Esophagus muscularis mucosa (tissue), 4 donors: ENCODE results near the gene SDR42E1. TPM values are rescaled to one million over a fixed set of nuclear protein-coding genes. Genes with fewer than 3 reads are reported as not detected.

ENCODE experiments used
- DNase-seq: peaks from one replicate; pipeline ENCODE4 v3.0.0-alpha.2; 2017; ENCODE audit errors: extremely low spot score
- H3K27ac ChIP-seq, 4 donors: fragments of 200-600 bp; sonication (generic); replicated peaks in 1 of 4; 1 replicate in 3 of 4; 2 replicates in 1 of 4; pipeline ENCODE4 v1.5.1; 2016 to 2019; ENCODE audit warnings: mild to moderate bottlenecking in 1 of 4
- H3K27me3 ChIP-seq, 4 donors: fragments of 200-600 bp; sonication (generic); one replicate each; pipeline versions ENCODE4 v1.5.1 to v1.6.0; 2016 to 2019
- H3K36me3 ChIP-seq, 4 donors: fragments of 200-600 bp; sonication (generic); one replicate each; pipeline ENCODE4 v1.5.1; 2016 to 2019
- H3K4me1 ChIP-seq, 4 donors: fragments of 200-600 bp; sonication (generic); one replicate each; pipeline ENCODE4 v1.5.1; 2016 to 2019
- H3K4me3 ChIP-seq, 4 donors: fragments of 200-600 bp; sonication (generic); 1 replicate in 2 of 4; 2 replicates in 2 of 4; pipeline ENCODE4 v1.5.1; 2016 to 2019; ENCODE audit warnings: mild to moderate bottlenecking in 4 of 4, moderate library complexity in 1 of 4
- H3K9me3 ChIP-seq, 4 donors: fragments of 200-600 bp; sonication (generic); 1 replicate in 3 of 4; 2 replicates in 1 of 4; pipeline ENCODE4 v1.5.1; 2016 to 2019
- EP300 ChIP-seq: sonication (generic); formaldehyde crosslinking; IDR thresholded peaks from one replicate; pipeline ENCODE4 v1.6.1; 2017; ENCODE audit warnings: antibody characterized with exemption
- POLR2A ChIP-seq: fragments of 450-650 bp; IDR thresholded peaks from one replicate; pipeline ENCODE4 v1.6.1; 2017; ENCODE audit warnings: antibody characterized with exemption, moderate library complexity, mild to moderate bottlenecking, low read depth
- POLR2AphosphoS5 ChIP-seq, 2 donors: sonication (generic); formaldehyde crosslinking; IDR thresholded peaks; one replicate each; pipeline ENCODE4 v1.6.1; 2017; ENCODE audit warnings: antibody characterized with exemption in 2 of 2
- WGBS: methylation state at CpG from one replicate; pipeline ENCODE4 v1.1.5; 2018; 5-methylcytosine and 5-hydroxymethylcytosine counted together
- intact Hi-C: fragments of 100-400 bp; cut with DNase I; formaldehyde crosslinking; loops from one replicate; pipeline ENCODE4 v1.15.1; 2023
- total RNA-seq, 4 donors: library from RNA; depleted of rRNA; stranded (reverse); fragments of >200 nt; gene quantifications; one replicate each; pipeline versions ENCODE4 v1.1.0 to v1.2.1, GENCODE V29; 2016
- TF ChIP-seq, protein P1 (sequence below), 3 experiments: fragments of 200-600 bp in 2 of 3; fragments of 450-650 bp in 1 of 3; sonication (generic) in 2 of 3; IDR thresholded peaks; one replicate each; pipeline ENCODE4 v1.5.1; 2017 to 2019; ENCODE audit warnings: antibody characterized with exemption in 3 of 3, mild to moderate bottlenecking in 2 of 3, moderate library complexity in 1 of 3

Gene SDR42E1
- total RNA-seq, 4 donors from 2014 or later, result 0.66 to 1.3 (median 1.00) TPM

DNA sequence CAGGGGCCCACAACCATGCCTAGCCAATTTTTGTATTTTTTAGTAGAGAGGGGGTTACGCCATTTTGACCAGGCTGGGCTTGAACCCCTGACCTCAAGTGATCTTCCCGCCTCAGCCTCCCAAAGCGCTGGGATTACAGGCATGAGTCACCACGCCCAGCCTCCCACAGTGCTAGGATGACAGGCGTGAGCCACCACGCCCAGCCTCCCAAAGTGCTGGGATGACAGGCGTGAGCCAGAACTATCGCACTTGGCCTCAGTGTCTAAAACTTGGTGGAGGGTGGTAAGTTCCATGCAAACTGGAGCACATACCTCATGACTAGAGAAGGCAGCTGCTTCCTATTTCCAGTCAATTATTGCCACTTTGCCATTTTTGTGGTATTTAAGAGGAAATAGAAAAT lies 30.9 kb upstream of the SDR42E1 start:
- 95% methylated on average over 4 of the region's 8 CpGs for WGBS
- Histone ChIP-seq H3K4me1 (no peaks in the 10 kb centered on the region), H3K9me3 (no peaks in the 10 kb centered on the region), H3K4me3 (no peak overlapping the region), H3K27ac (no peak overlapping the region), H3K36me3 (no peaks in the 10 kb centered on the region), H3K27me3 (no peaks in the 10 kb centered on the region)
- DNase-seq, result no peak
- no peak for TF ChIP-seq POLR2A
- TF ChIP-seq, protein P1, sequence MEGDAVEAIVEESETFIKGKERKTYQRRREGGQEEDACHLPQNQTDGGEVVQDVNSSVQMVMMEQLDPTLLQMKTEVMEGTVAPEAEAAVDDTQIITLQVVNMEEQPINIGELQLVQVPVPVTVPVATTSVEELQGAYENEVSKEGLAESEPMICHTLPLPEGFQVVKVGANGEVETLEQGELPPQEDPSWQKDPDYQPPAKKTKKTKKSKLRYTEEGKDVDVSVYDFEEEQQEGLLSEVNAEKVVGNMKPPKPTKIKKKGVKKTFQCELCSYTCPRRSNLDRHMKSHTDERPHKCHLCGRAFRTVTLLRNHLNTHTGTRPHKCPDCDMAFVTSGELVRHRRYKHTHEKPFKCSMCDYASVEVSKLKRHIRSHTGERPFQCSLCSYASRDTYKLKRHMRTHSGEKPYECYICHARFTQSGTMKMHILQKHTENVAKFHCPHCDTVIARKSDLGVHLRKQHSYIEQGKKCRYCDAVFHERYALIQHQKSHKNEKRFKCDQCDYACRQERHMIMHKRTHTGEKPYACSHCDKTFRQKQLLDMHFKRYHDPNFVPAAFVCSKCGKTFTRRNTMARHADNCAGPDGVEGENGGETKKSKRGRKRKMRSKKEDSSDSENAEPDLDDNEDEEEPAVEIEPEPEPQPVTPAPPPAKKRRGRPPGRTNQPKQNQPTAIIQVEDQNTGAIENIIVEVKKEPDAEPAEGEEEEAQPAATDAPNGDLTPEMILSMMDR (IDR thresholded peaks at IDR 0.05), result no peak
- TF ChIP-seq EP300, result no peak
- TF ChIP-seq POLR2AphosphoS5 (IDR thresholded peaks at IDR 0.05), result no peak
- intact Hi-C loops, result no loop called here

DNA sequence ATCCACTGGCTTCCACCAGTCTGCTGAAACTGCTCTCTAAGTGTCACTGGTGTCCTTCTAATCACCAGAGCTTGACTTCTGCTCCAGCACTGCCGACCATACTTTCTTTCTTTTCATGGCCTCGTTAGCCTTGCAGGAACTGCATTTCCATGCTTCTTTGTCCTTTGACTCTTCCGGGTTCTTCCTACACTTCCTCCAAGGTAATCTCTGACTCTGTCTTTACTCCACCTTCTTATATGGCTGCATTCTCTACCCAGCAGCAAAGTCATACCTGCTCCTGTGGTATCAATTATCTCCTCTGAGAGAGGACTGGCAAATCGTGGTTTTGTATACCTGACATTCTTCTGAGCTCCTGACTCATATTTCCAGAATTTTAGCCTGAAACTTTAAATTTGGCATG lies 30.3 kb upstream of the SDR42E1 start:
- Histone ChIP-seq H3K36me3 (no peaks in the 10 kb centered on the region), H3K9me3 (no peaks in the 10 kb centered on the region), H3K27me3 (no peaks in the 10 kb centered on the region), H3K4me3 (no peak overlapping the region), H3K27ac (no peak overlapping the region), H3K4me1 (no peaks in the 10 kb centered on the region)
- no peak for DNase-seq
- intact Hi-C loops, result no loop called here
- WGBS, result 87% methylated on average over 4 of the region's 4 CpGs
- TF ChIP-seq EP300 (no peak), POLR2AphosphoS5 (IDR thresholded peaks at IDR 0.05) (no peak), POLR2A (no peak)
- TF ChIP-seq, protein P1 (IDR thresholded peaks at IDR 0.05), result no peak

DNA sequence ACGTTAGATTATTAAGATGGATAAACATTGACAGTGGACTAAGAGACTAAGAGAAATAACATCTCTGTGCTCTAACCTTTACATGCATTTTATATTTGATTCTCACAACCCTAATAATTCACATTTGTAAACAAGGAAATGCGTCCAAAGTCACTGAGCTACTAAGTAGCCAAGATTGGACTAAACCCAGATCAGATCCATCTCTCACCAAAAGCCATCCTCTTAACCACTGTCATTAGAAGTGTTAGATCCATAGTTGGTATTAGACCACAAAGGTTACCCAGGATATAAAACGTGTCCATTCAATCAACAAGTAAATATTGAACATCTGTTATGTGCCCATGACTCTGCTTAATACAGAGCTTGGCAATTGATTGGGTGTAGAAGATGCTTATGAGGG lies 29.0 kb upstream of the SDR42E1 start:
- DNase-seq, result no peak
- no peaks in the 10 kb centered on the region for H3K36me3 ChIP-seq
- H3K9me3 ChIP-seq, result no peaks in the 10 kb centered on the region
- intact Hi-C loops, result no loop called here
- H3K27me3 ChIP-seq, result no peaks in the 10 kb centered on the region
- 77% methylated on average over 3 of the region's 3 CpGs for WGBS
- no peak overlapping the region for H3K27ac ChIP-seq
- TF ChIP-seq, protein P1 (IDR thresholded peaks at IDR 0.05), result no peak
- TF ChIP-seq POLR2A (no peak), EP300 (no peak), POLR2AphosphoS5 (IDR thresholded peaks at IDR 0.05) (no peak)
- H3K4me1 ChIP-seq, result no peaks in the 10 kb centered on the region
- H3K4me3 ChIP-seq, result no peak overlapping the region

DNA sequence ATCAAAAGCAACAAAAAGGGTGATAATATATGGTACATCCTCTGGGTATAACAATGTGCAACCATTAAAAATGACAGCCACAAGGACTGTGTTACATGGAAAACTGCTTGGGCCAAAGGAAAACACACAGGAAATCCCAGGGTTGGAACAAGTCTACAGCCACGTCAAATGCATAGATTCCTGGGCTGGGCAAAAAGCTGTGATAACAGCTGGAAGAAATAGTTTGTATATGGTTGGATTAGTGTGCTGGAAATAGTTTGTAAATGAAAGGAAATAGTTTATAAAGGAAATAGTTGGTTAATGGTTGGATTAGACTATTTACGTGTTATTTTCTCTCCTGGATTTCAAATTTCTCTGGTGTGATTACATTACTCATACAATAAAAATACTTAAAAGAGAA lies 26.4 kb upstream of the SDR42E1 start:
- intact Hi-C loops, result loop anchor here (10.0 kb wide), 1 partner anchor 197 kb away; no protein-coding TSS in a partner anchor
- H3K4me1 ChIP-seq, result no peaks in the 10 kb centered on the region
- H3K27me3 ChIP-seq, result peaks cover 0 to 9% (median 0%) of the 10 kb centered on the region in 4 donors
- H3K4me3 ChIP-seq, result no peak overlapping the region
- DNase-seq, result no peak
- H3K9me3 ChIP-seq, result no peaks in the 10 kb centered on the region
- TF ChIP-seq POLR2AphosphoS5 (IDR thresholded peaks at IDR 0.05), result no peak
- TF ChIP-seq POLR2A, result no peak
- TF ChIP-seq, protein P1 (IDR thresholded peaks at IDR 0.05), result no peak
- no peak for TF ChIP-seq EP300
- 34% methylated on average over 2 of the region's 2 CpGs for WGBS
- H3K27ac ChIP-seq, result no peak overlapping the region
- H3K36me3 ChIP-seq, result no peaks in the 10 kb centered on the region

DNA sequence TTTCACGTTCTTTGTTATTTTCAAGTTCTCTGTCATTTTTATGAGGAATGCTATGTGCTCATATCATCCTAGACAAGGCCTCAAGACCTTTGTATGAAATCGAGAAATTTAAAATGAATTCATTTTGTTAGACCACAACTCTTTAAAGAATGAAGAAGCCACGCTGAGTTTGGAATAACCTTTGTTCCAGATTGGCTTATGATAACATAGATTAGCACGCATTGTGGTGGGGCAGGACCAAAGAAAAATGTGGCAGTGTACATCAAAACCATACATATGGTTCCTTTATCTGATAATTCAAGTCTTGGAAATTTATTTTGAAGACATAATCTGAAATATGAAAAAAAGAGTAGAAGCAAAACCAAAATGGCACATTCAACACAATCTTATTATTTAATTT lies 26.0 kb upstream of the SDR42E1 start:
- WGBS, result 84% methylated on average over 4 of the region's 4 CpGs
- TF ChIP-seq EP300, result no peak
- Histone ChIP-seq H3K4me1 (no peaks in the 10 kb centered on the region), H3K9me3 (no peaks in the 10 kb centered on the region), H3K27ac (no peak overlapping the region), H3K4me3 (no peak overlapping the region), H3K36me3 (no peaks in the 10 kb centered on the region), H3K27me3 (peaks cover 0 to 9% (median 0%) of the 10 kb centered on the region in 4 donors)
- intact Hi-C loops, result loop anchor here (10.0 kb wide), 1 partner anchor 198 kb away; no protein-coding TSS in a partner anchor
- DNase-seq, result no peak
